OCI-LY1 (cell line): ENCODE data around the gene SEC61A2.

Experiments
- H2AFZ ChIP-seq: fragments of 200-600 bp; sonication (generic), shearing (Covaris generic); 2 replicates; pipeline ENCODE4 v1.6.0; 2014; ENCODE audit warnings: antibody characterized with exemption, mild to moderate bottlenecking, low read length
- H3F3A ChIP-seq: fragments of 200-600 bp; sonication (generic), shearing (Covaris generic); 2 replicates; pipeline ENCODE4 v1.6.0; 2014; ENCODE audit warnings: mild to moderate bottlenecking, antibody characterized with exemption, low read length, moderate library complexity; ENCODE audit not compliant: insufficient read depth
- H3K27ac ChIP-seq: fragments of 200-600 bp; sonication (generic); 2 replicates; pipeline ENCODE4 v1.5.1; 2014; ENCODE audit warnings: low read length, mixed run types, mild to moderate bottlenecking, low read depth; ENCODE audit not compliant: poor library complexity, severe bottlenecking
- H3K27me3 ChIP-seq: fragments of 200-600 bp; sonication (generic); 2 replicates; pipeline ENCODE4 v1.6.0; 2014; ENCODE audit warnings: antibody characterized with exemption, mild to moderate bottlenecking, low read length, moderate library complexity; ENCODE audit not compliant: insufficient read depth
- H3K36me3 ChIP-seq: fragments of 200-600 bp; sonication (generic); 2 replicates; pipeline ENCODE4 v1.6.1; 2014; ENCODE audit warnings: mild to moderate bottlenecking, antibody characterized with exemption, low read length, moderate library complexity, mixed read lengths; ENCODE audit not compliant: insufficient read depth
- H3K4me1 ChIP-seq: fragments of 200-600 bp; sonication (generic); 2 replicates; pipeline ENCODE4 v1.5.1; 2014; ENCODE audit warnings: mild to moderate bottlenecking, low read length, moderate library complexity; ENCODE audit not compliant: insufficient read depth, severe bottlenecking
- H3K4me2 ChIP-seq: fragments of 200-600 bp; sonication (generic), shearing (Covaris generic); 2 replicates; pipeline ENCODE4 v1.6.1; 2014; ENCODE audit warnings: low read length
- H3K4me3 ChIP-seq: fragments of 200-600 bp; sonication (generic); 2 replicates; pipeline ENCODE4 v1.5.1; 2014; ENCODE audit warnings: low read length, low read depth, mild to moderate bottlenecking, mixed read lengths; ENCODE audit not compliant: poor library complexity, severe bottlenecking
- H3K79me2 ChIP-seq: fragments of 200-600 bp; shearing (Covaris generic); 2 replicates; pipeline ENCODE4 v1.6.1; 2016; ENCODE audit warnings: mixed run types, low read length, mixed read lengths; ENCODE audit not compliant: insufficient read depth
- H3K9ac ChIP-seq: fragments of 200-600 bp; sonication (generic), shearing (Covaris generic); 2 replicates; pipeline ENCODE4 v1.6.1; 2014; ENCODE audit warnings: mild to moderate bottlenecking, low read length, mixed read lengths
- H3K9me2 ChIP-seq: fragments of 200-600 bp; sonication (generic), shearing (Covaris generic); 2 replicates; pipeline ENCODE4 v1.6.1; 2014; ENCODE audit warnings: low read depth, mild to moderate bottlenecking, low read length, mixed read lengths
- H3K9me3 ChIP-seq: fragments of 200-600 bp; shearing (Covaris generic); 2 replicates; pipeline ENCODE4 v1.6.1; 2014; ENCODE audit warnings: low read length, mixed read lengths
- H4K20me1 ChIP-seq: fragments of 200-600 bp; sonication (generic), shearing (Covaris generic); 2 replicates; pipeline ENCODE4 v1.6.0; 2016; ENCODE audit warnings: mild to moderate bottlenecking, low read length; ENCODE audit not compliant: insufficient read depth
- CTCF ChIP-seq: fragments of 200-600 bp; sonication (generic), shearing (Covaris generic); IDR thresholded peaks from 2 replicates; pipeline ENCODE4 v1.5.1; 2017; ENCODE audit warnings: mild to moderate bottlenecking, antibody characterized with exemption, low read length, moderate library complexity, mixed read lengths
- EZH2 ChIP-seq: fragments of 200-600 bp; sonication (generic), shearing (Covaris generic); IDR thresholded peaks from 2 replicates; pipeline ENCODE4 v1.8.0; 2017; ENCODE audit warnings: borderline replicate concordance, mixed run types, mild to moderate bottlenecking, antibody characterized with exemption, low read length, moderate library complexity, mixed read lengths

Gene SEC61A2

GRCh38 chr10:12160664-12161063, 31.2 kb downstream of the SEC61A2 start:
- Histone ChIP-seq H3K9me2 (no peaks in the 10 kb centered on the region), H3K4me2 (no peak overlapping the region), H2AFZ (no peak overlapping the region), H3K27me3 (no peaks in the 10 kb centered on the region), H3K4me3 (no peak overlapping the region), H3K9me3 (no peaks in the 10 kb centered on the region), H3F3A (no peaks in the 10 kb centered on the region), H3K79me2 (no peaks in the 10 kb centered on the region), H3K9ac (no peak overlapping the region), H3K27ac (no peak overlapping the region), H3K4me1 (no peaks in the 10 kb centered on the region), H4K20me1 (no peaks in the 10 kb centered on the region), H3K36me3 (peaks cover 65% of the 10 kb centered on the region)
- no peak for TF ChIP-seq EZH2
- no peak for TF ChIP-seq CTCF

- H3K9me2 ChIP-seq, result no peaks in the 10 kb centered on the region
- H3K4me2 ChIP-seq, result no peak overlapping the region
- H3K27me3 ChIP-seq, result no peaks in the 10 kb centered on the region
- H3K36me3 ChIP-seq, result peaks cover 81% of the 10 kb centered on the region
- H3K4me3 ChIP-seq, result no peak overlapping the region
- H4K20me1 ChIP-seq, result no peaks in the 10 kb centered on the region
- H3K27ac ChIP-seq, result no peak overlapping the region
- no peaks in the 10 kb centered on the region for H3K79me2 ChIP-seq
- TF ChIP-seq EZH2 (no peak), CTCF (no peak)
- H3K9ac ChIP-seq, result no peak overlapping the region
- H3K4me1 ChIP-seq, result no peaks in the 10 kb centered on the region
- H2AFZ ChIP-seq, result no peak overlapping the region
- H3K9me3 ChIP-seq, result no peaks in the 10 kb centered on the region
- no peaks in the 10 kb centered on the region for H3F3A ChIP-seq
Measured at GRCh38 chr10:12162927-12163326, 33.5 kb downstream of the SEC61A2 start.

DNA sequence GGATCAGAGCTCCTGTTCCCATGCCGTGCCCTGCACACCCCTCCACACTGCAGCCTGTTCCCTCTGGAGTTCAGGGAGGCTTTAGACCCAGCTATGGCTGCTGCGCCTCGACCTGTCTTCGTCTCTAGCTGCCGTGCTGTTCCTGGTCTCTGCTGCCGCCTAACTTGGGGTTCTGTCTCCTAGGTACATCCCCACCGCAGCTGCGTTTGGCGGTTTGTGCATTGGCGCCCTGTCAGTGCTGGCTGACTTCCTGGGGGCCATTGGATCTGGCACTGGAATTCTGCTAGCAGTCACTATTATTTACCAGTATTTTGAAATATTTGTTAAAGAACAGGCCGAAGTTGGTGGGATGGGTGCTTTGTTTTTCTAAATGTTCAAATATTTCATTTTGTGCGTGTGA, 34.6 kb downstream of the SEC61A2 start:
- Histone ChIP-seq H3K9ac (no peak overlapping the region), H2AFZ (no peak overlapping the region), H3K27ac (no peak overlapping the region), H3K4me3 (no peak overlapping the region), H3K4me1 (no peaks in the 10 kb centered on the region), H3K4me2 (no peak overlapping the region), H3K9me2 (no peaks in the 10 kb centered on the region), H3F3A (no peaks in the 10 kb centered on the region), H3K27me3 (no peaks in the 10 kb centered on the region), H3K9me3 (no peaks in the 10 kb centered on the region), H3K36me3 (peaks cover 80% of the 10 kb centered on the region), H4K20me1 (no peaks in the 10 kb centered on the region), H3K79me2 (no peaks in the 10 kb centered on the region)
- TF ChIP-seq EZH2 (no peak), CTCF (no peak)
